Activated CD4-positive, alpha-beta T cell treated with anti-CD3 and anti-CD28 coated beads, Interleukin-2, amount 50 U/mL, for 4 hours (primary cell): Measurements from ENCODE around the gene GABARAPL2.
A peak's percentile ranks its signal among the peaks of the same experiment; 100 is the strongest.
"Not testable (repeated sequence)": the region's sequence is repeated elsewhere in the genome, so short reads cannot be mapped to it uniquely, and the experiment has no call there.

ENCODE experiments used
- DNase-seq, 2 experiments: peaks; one replicate each; pipeline ENCODE4 v3.0.0-alpha.2; 2020

The GABARAPL2 gene

GRCh38 chr16:75555707-75556430 lies 10.3 kb upstream of the GABARAPL2 start, which contains the start of gene TMEM231:
TMEM231 (minus strand) TSS chr16:75556252; CDS start chr16:75556209, 43 bp downstream.
- DNase-seq: peak; percentile 98

DNA sequence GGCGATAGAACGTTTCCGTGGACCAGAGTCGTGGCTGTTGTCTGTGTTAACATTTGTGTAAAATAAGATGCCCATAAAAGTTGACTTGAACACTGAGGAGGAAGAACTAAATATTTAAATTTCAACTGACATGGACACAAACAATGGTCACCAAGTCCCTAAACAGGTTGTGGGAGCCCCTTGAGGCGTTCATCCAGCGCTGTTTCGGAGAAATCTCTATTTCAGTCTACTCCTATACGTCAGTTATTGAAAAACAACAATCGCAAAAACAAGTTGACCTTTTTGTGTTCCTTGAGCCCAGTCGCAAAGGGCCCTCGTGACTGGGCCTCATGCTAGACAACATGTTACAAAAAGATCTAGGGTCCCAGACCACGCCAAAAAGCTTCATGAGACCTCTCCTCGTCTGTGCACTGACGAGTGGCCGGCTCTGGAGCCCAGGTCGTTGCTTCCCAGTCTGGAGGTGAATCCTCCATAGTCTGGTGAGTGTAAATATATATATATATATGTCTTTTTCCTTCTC lies 9.7 kb upstream of the GABARAPL2 start:
- no peak for DNase-seq

GRCh38 chr16:75558846-75559401 lies 7.3 kb upstream of the GABARAPL2 start:
- DNase-seq: no peak

DNA sequence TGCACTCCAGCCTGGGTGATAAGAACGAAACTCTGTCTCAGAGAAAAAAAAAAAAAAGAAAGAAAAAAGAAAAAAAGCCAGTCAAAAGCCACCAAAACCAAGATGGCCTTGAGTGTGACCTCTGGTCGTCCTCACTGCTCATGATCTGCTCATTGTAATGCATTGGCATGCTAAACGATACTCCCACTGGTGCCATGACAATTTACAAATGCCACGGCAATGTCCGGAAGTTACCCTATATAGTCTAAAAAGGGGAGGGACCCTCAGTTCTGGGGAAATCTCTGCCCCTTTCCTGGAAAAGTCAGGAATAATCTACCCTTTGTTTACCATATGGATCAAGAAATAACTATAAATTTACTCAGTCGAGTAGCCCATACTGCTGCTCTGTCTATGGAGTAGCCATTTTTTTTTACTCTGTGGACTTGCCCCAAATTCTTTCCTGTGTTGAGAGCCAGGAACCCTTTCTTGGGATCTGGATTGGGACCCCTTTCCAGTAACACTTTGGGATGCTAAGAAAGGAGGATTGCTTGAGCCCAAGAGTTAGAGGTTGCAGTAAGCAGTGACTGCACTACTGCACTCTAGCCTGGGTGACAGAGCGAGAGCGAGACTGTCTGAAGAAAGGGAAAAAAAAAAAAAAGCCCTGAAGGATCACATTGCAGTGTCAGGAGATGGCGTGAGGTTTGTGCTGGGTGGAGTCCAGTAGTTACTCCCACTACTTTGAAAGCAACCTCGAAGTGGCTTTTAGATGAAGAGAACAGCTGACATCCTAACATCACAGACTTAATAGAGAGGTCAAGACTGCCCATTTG lies 6.4 kb upstream of the GABARAPL2 start:
- no peak for DNase-seq

- no peak for DNase-seq
Measured at GRCh38 chr16:75565640-75566039, 539 bp upstream of the GABARAPL2 start.

DNA sequence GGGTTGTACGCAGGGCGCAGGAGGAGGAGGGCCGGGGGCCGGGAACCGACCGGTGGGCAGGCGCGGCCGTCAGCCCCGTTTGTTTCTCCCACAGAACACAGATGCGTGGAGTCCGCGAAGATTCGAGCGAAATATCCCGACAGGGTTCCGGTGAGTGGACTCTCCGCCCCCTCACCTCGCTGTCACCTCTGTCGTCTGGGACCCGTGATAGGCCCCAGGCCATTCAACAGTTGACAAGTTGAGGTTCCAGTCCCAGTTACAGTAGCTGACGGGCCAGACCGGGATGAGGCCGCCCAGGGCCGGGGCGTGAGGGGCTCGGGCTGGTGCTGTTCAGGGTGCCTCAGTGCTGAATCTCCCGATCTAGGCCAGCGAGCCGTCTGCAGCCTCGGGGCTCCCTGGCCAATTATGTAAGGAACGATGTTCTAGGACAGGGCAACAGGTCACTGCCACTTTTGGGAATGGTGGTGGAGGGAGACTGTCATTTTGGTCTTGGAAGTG lies 628 bp downstream of the GABARAPL2 start:
- no peak for DNase-seq

DNA sequence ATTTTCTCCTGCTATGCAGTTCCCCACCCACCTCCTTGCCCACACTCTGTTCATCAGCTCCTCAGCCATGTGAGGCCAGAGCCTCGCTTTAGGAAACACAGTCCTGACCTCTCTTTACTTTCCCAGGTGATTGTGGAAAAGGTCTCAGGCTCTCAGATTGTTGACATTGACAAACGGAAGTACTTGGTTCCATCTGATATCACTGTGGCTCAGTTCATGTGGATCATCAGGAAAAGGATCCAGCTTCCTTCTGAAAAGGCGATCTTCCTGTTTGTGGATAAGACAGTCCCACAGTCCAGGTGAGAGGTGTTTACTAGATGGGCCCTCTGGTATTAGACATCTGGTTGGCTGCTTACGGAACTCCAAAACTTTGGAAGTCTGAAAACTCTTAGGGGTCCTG lies 1.7 kb downstream of the GABARAPL2 start:
- DNase-seq: no peak

DNA sequence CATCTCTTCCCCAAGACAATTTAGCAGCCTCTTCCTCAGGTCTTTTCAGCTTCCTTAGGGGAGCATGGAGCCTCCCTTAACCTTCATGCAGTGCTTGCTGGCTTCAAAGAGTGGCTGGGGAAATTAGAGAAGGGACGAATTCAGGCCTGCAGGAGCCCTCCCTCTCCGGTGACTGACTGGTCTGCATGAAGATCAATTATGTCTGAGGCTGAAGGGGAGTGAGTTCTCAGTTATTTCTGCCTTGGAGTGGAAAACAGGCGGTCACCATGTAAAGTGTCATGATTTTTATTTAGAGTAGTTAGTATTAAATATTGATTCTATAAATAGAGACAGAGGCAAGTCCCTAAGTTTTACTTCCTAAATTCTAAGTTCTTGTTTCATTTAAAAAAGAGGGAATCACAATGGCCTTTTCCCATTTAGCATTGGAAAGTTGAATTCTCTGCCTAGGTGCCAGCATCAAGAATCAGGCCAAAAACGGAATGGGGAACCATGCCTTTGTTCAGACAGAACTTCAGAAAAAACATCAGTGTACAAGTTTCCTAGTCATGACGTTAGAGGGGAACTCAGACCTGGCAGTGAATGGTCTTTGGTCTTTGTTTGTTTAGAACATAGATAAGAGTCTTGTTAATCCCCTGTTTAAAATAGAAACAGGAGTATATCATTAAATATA lies 4.4 kb downstream of the GABARAPL2 start:
- DNase-seq: no peak

DNA sequence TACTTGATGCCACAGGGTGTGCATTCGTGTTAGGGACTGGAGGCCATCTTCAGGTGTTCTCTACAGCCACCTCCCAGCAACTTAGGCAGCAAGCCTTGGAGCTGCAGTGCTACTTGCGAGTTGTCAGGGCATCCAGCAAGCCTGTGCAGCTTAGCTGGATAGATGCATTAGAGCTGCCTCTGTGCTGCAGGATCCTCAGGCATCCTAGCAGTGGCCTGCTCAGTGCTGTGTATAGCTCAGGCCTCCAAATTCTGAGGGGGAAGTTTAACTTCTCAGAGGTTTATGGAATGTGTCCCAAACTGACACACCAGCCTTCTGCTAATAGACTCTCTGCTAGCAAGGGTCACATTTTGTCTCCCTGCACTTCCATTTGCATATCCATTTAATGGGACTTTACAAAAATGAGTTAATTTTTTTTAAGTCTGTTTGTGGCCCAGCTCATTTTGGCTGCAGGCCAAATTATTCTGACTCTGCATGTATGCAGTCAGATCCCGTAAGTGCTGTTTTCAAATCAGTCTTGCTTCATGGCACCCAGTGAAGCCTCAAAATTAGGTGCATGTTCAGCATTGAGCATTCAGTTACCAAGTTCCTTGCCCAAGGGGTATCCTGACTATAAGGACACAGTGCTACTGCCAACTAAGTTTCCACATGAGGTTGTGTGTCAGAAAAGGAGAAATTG lies 6.8 kb downstream of the GABARAPL2 start:
- no peak for DNase-seq

- DNase-seq: no peak
Measured at GRCh38 chr16:75573955-75574354, 7.8 kb downstream of the GABARAPL2 start.

- DNase-seq: no peak
Measured at GRCh38 chr16:75575958-75576357, 9.8 kb downstream of the GABARAPL2 start.

DNA sequence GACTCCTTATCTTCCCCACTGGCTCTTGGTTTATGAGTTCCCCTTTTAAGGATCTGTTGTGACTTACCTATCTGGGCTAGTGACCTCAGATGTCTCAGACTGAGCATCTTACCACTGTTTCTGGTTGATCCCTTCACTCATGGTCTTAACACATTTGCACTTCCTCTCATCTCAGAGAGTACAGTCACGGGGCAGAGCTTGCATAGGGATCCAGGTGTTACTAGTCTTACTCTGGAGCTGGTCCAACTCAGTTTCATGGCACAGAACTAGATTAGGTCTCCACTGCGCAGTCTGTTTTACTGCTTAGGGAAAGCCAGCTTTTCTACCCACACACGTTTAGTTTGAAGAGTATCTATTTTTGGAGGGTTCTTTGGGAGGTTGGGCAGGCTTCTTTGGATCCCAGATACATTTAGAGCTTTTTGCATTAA lies 10.2 kb downstream of the GABARAPL2 start:
- DNase-seq: no peak

- no peak for DNase-seq
Measured at GRCh38 chr16:75578212-75578611, 12.0 kb downstream of the GABARAPL2 start.

- no peak for DNase-seq
Measured at GRCh38 chr16:75578725-75579124, 12.5 kb downstream of the GABARAPL2 start.

- no peak for DNase-seq
Measured at GRCh38 chr16:75579281-75579834, 13.2 kb downstream of the GABARAPL2 start.

DNA sequence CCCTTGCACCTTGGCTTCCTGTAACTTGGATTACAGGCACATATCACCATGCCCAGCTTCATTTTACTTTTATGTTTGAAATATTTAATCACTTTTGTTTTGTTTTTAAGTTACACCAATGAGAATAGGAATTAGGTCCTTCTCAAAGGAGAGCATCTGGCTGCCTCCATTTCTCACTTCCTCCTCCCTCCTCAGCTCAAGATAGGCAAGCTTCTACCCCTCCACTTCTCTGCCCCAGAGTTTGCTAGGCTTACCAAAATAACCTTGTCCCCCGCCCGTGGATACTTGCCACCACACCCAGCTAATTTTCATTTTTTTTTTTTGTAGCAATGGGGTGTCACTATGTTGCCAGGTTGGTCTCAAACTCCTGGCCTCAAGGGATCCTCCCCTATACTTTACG lies 17.9 kb downstream of the GABARAPL2 start:
- no peak for DNase-seq

DNA sequence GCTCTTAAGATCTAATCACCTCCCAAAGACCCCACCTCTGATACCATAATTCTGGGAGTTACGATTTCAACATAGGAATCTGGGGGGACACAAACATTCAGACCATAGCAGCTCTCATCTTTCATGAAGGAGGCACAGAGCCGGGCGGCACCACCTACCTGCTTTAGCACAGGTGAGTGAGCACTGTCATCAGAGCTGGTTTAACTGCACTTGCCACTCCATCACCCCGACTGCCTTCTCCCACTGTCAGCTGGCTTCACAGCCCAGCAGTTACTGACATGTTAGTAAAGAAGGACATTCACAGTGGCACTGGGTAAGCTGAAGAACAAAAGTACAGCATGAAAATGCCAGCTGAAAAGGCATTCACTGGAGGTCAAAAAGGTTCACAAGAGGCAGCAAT lies 22.5 kb downstream of the GABARAPL2 start:
- DNase-seq: no peak

GRCh38 chr16:75589306-75589705 lies 23.1 kb downstream of the GABARAPL2 start:
- no peak for DNase-seq

GRCh38 chr16:75590920-75591843 lies 25.0 kb downstream of the GABARAPL2 start:
- no peak for DNase-seq

DNA sequence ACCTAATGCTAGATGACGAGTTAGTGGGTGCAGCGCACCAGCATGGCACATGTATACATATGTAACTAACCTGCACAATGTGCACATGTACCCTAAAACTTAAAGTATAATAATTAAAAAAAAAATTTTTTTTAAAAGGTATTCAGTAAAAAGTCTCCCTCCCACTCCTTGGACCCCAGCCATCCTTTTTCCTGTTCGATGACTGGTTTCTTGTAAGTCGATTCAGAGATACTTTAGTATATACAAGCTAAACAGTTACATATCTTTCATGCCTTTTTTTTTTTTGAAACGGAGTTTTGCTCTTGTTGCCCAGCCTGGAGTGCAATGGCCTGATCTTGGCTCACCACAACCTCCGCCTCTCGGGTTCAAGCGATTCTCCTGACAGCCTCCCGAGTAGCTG lies 25.7 kb downstream of the GABARAPL2 start:
- DNase-seq: not testable (repeated sequence)

GRCh38 chr16:75593308-75593707 lies 27.1 kb downstream of the GABARAPL2 start:
- no peak for DNase-seq
